Neural progenitor cell (in vitro differentiated cells): Measurements from ENCODE around the gene PRRX1. TPM values are rescaled to one million over a fixed set of nuclear protein-coding genes. Genes with fewer than 3 reads are reported as not detected.
A peak's percentile ranks its signal among the peaks of the same experiment; 100 is the strongest.

Experiments used
- DNase-seq: peaks from one replicate; pipeline ENCODE4 v3.0.0-alpha.2; 2016; ENCODE audit warnings: low spot score
- H2AFZ ChIP-seq: fragments of 200-600 bp; sonication (generic); replicated peaks from 2 replicates; pipeline ENCODE4 v1.6.1; 2016; ENCODE audit warnings: antibody characterized with exemption
- H3F3A ChIP-seq: fragments of 200-600 bp; sonication (generic); 2 replicates; pipeline ENCODE4 v1.6.1; 2016; ENCODE audit warnings: antibody characterized with exemption, low read depth
- H3K27ac ChIP-seq: fragments of 200-600 bp; sonication (generic); 2 replicates; pipeline ENCODE4 v1.5.1; 2016; ENCODE audit warnings: mild to moderate bottlenecking
- H3K27me3 ChIP-seq: fragments of 200-600 bp; sonication (generic); 2 replicates; pipeline ENCODE4 v1.6.1; 2016; ENCODE audit warnings: mild to moderate bottlenecking, moderate library complexity
- H3K36me3 ChIP-seq: fragments of 200-600 bp; sonication (generic); 2 replicates; pipeline ENCODE4 v1.5.1; 2016
- H3K4me1 ChIP-seq: fragments of 200-600 bp; sonication (generic); 2 replicates; pipeline ENCODE4 v1.6.1; 2016; ENCODE audit warnings: mixed run types
- H3K4me2 ChIP-seq: fragments of 200-600 bp; sonication (generic); 2 replicates; pipeline ENCODE4 v1.6.1; 2016
- H3K4me3 ChIP-seq: fragments of 200-600 bp; sonication (generic); 2 replicates; pipeline ENCODE4 v1.5.1; 2016
- H3K79me2 ChIP-seq: fragments of 200-600 bp; sonication (generic); 2 replicates; pipeline ENCODE4 v1.6.1; 2016; ENCODE audit warnings: low read depth
- H3K9ac ChIP-seq: fragments of 200-600 bp; sonication (generic); 2 replicates; pipeline ENCODE4 v1.6.1; 2016
- H3K9me3 ChIP-seq: fragments of 200-600 bp; sonication (generic); 2 replicates; pipeline ENCODE4 v1.5.1; 2016; ENCODE audit warnings: low read depth
- H4K20me1 ChIP-seq: fragments of 200-600 bp; sonication (generic); 2 replicates; pipeline ENCODE4 v1.6.1; 2016; ENCODE audit warnings: low read depth
- H3K27ac Mint-ChIP-seq: 3 replicates; pipeline ENCODE4 v1.8.0; 2021; ENCODE audit warnings: mixed read lengths
- H3K27me3 Mint-ChIP-seq: 2 replicates; pipeline ENCODE4 v1.8.0; 2022; ENCODE audit warnings: low read depth, mild to moderate bottlenecking, inconsistent platforms, moderate library complexity, mixed read lengths; ENCODE audit not compliant: insufficient read depth
- H3K36me3 Mint-ChIP-seq: 3 replicates; pipeline ENCODE4 v1.8.0; 2021; ENCODE audit warnings: mixed read lengths
- H3K4me1 Mint-ChIP-seq: 3 replicates; pipeline ENCODE4 v1.8.0; 2021; ENCODE audit warnings: mixed read lengths
- H3K4me3 Mint-ChIP-seq: 3 replicates; pipeline ENCODE4 v1.8.0; 2021; ENCODE audit warnings: mild to moderate bottlenecking, moderate library complexity, mixed read lengths
- H3K9me3 Mint-ChIP-seq: 3 replicates; pipeline ENCODE4 v1.8.0; 2020; ENCODE audit warnings: mixed read lengths
- CTCF ChIP-seq: fragments of 200-600 bp; sonication (generic); IDR thresholded peaks from 2 replicates; pipeline ENCODE4 v1.5.1; 2017; ENCODE audit warnings: antibody characterized with exemption, mild to moderate bottlenecking
- EZH2 ChIP-seq: fragments of 200-600 bp; sonication (generic); IDR thresholded peaks from 2 replicates; pipeline ENCODE4 v1.6.1; 2017; ENCODE audit warnings: antibody characterized with exemption, mild to moderate bottlenecking, moderate library complexity
- EZH2phosphoT487 ChIP-seq: fragments of 200-600 bp; sonication (generic); IDR thresholded peaks from 2 replicates; pipeline ENCODE4 v1.6.1; 2017; ENCODE audit warnings: antibody characterized with exemption
- total RNA-seq: library from RNA; depleted of rRNA; stranded (reverse); fragments of >200 nt; gene quantifications from 2 replicates; pipeline ENCODE4 v1.2.3, GENCODE V29; 2015; ENCODE audit warnings: low replicate concordance

Gene PRRX1
- total RNA-seq, 1 donor from 2014 or later = 0.19 TPM

- Histone ChIP-seq H3K27ac (no peak overlapping the region), H4K20me1 (peaks cover 66% of the 10 kb centered on the region), H3K9me3 (no peaks in the 10 kb centered on the region), H3K4me2 (peak overlapping the region; percentile 74), H3F3A (peaks cover 39% of the 10 kb centered on the region), H3K9ac (no peak overlapping the region), H3K36me3 (no peaks in the 10 kb centered on the region), H3K79me2 (no peaks in the 10 kb centered on the region), H3K4me1 (peaks cover 33% of the 10 kb centered on the region), H3K27me3 (peaks cover 100% of the 10 kb centered on the region), H2AFZ (no peak overlapping the region), H3K4me3 (peak overlapping the region; percentile 30)
- H3K27ac Mint-ChIP-seq = no peak overlapping the region
- H3K4me3 Mint-ChIP-seq = peak overlapping the region; percentile 78
- peaks cover 3% of the 10 kb centered on the region for H3K36me3 Mint-ChIP-seq
- H3K9me3 Mint-ChIP-seq = no peaks in the 10 kb centered on the region
- H3K27me3 Mint-ChIP-seq = peaks cover 65% of the 10 kb centered on the region
- peaks cover 38% of the 10 kb centered on the region for H3K4me1 Mint-ChIP-seq
- TF ChIP-seq CTCF (no peak), EZH2 (peak; percentile 2), EZH2phosphoT487 (no peak)
- DNase-seq = peak; percentile 85
These were observed 2.1 kb upstream of the PRRX1 start for GRCh38 chr1:170661646-170662411.

- H3F3A ChIP-seq = peaks cover 39% of the 10 kb centered on the region
These were observed 1.1 kb upstream of the PRRX1 start for GRCh38 chr1:170662561-170663403.

More at GRCh38 chr1:170662561-170663403, 1.1 kb upstream of the PRRX1 start:
- peaks cover 5% of the 10 kb centered on the region for H3K36me3 Mint-ChIP-seq
- Histone ChIP-seq H3K79me2 (no peaks in the 10 kb centered on the region), H3K9ac (no peak overlapping the region), H4K20me1 (peaks cover 75% of the 10 kb centered on the region), H2AFZ (no peak overlapping the region), H3K4me2 (peak overlapping the region; percentile 74), H3K9me3 (no peaks in the 10 kb centered on the region), H3K4me1 (peaks cover 39% of the 10 kb centered on the region), H3K36me3 (no peaks in the 10 kb centered on the region), H3K27me3 (peaks cover 100% of the 10 kb centered on the region), H3K4me3 (peak overlapping the region; percentile 30), H3K27ac (no peak overlapping the region)
- H3K27ac Mint-ChIP-seq = no peak overlapping the region
- peak overlapping the region; percentile 86 for H3K4me3 Mint-ChIP-seq
- no peaks in the 10 kb centered on the region for H3K9me3 Mint-ChIP-seq
- H3K4me1 Mint-ChIP-seq = peaks cover 39% of the 10 kb centered on the region
- TF ChIP-seq EZH2phosphoT487 = no peak
- no peak for TF ChIP-seq EZH2
- no peak for TF ChIP-seq CTCF
- H3K27me3 Mint-ChIP-seq = peaks cover 75% of the 10 kb centered on the region
- DNase-seq = peak; percentile 75
